NCI-H128 (cell line): ENCODE data around the gene SPTSSA.
"Not testable (repeated sequence)": the region's sequence is repeated elsewhere in the genome, so short reads cannot be mapped to it uniquely, and the experiment has no call there.

Experiments
- DNase-seq: peaks from one replicate; lab custom pipeline; 2025; ENCODE audit not compliant: unreplicated experiment; lab: John Stamatoyannopoulos, UW

SPTSSA gene

GRCh38 chr14:34428102-34428466, 34.0 kb downstream of the SPTSSA start:
- DNase-seq = not testable (repeated sequence)

GRCh38 chr14:34426313-34427295, 35.4 kb downstream of the SPTSSA start:
- DNase-seq = no peak

GRCh38 chr14:34425095-34425851, 36.8 kb downstream of the SPTSSA start:
- DNase-seq = no peak

GRCh38 chr14:34424488-34424887, 37.6 kb downstream of the SPTSSA start:
- no peak for DNase-seq

GRCh38 chr14:34423445-34423844, 38.6 kb downstream of the SPTSSA start:
- DNase-seq = no peak

- no peak for DNase-seq
These were observed 41.4 kb downstream of the SPTSSA start for GRCh38 chr14:34420547-34421150.

GRCh38 chr14:34409721-34410120, 52.3 kb downstream of the SPTSSA start:
- DNase-seq = no peak

- no peak for DNase-seq
These were observed 54.1 kb downstream of the SPTSSA start for GRCh38 chr14:34407951-34408350.

GRCh38 chr14:34404416-34404815, 57.6 kb downstream of the SPTSSA start:
- DNase-seq = no peak

GRCh38 chr14:34403646-34404045, 58.4 kb downstream of the SPTSSA start:
- DNase-seq = no peak

GRCh38 chr14:34398024-34398423, 64.0 kb downstream of the SPTSSA start:
- DNase-seq = no peak

- no peak for DNase-seq
These were observed 74.0 kb downstream of the SPTSSA start for GRCh38 chr14:34387974-34388516.

GRCh38 chr14:34386865-34387485, 75.1 kb downstream of the SPTSSA start:
- no peak for DNase-seq

GRCh38 chr14:34385881-34386280, 76.2 kb downstream of the SPTSSA start:
- DNase-seq = not testable (repeated sequence)

GRCh38 chr14:34383839-34384238, 78.2 kb downstream of the SPTSSA start:
- no peak for DNase-seq
